HG03060 (cell line): Measurements from ENCODE around the gene GPR35.

Experiments used
- ATAC-seq: cut with Tn5 transposase; IDR thresholded peaks from one replicate; pipeline ENCODE4 v1.9.1; 2021; ENCODE audit warnings: low read depth, moderate number of reproducible peaks; ENCODE audit not compliant: unreplicated experiment

The GPR35 gene

GRCh38 chr2:240637116-240637900 is 12.0 kb downstream of the GPR35 start:
- ATAC-seq: no peak

DNA sequence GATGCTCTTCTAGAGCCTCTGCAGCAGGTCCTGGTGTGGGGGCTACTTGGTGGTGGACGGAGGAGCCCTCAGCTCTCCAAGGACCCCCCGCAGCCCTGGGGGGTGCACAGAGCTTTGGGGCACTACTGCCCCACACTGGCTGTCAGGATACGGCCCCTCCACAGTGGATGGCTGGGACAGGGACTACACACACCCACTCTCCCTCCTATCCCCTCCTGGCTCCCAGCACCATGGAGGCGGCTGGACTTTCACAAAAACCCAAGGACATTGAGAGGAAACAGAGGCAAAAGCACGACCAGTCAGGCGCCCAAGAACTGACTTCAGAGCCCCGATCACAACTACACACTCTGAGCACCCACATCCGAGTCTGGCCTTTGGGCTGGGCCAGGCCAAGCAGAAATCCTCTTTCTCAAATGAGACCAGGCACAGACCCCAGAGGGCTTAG is 12.6 kb downstream of the GPR35 start:
- ATAC-seq: no peak

GRCh38 chr2:240638512-240639160 is 13.4 kb downstream of the GPR35 start:
- no peak for ATAC-seq

GRCh38 chr2:240639566-240639965 is 14.3 kb downstream of the GPR35 start:
- ATAC-seq: no peak

DNA sequence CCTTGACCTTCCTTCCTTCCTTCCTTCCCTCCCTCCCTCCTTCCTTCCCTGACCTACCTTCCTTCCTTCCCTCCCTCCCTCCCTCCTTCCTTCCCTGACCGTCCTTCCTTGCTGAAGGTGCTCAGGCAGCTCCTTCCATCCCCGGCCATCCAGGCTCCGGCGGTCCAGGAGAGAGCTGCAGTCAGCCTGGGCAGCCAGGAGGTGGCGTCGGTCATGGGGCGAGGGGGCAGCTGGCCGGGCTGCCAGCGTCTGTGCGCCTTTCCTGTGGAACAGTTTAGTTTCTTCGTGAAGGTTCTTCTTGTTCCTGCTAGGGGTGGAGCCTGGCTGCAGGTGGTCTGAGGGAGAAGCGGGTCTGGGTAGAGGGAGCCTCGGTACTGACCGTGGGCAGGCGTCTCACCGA is 15.7 kb downstream of the GPR35 start:
- no peak for ATAC-seq

DNA sequence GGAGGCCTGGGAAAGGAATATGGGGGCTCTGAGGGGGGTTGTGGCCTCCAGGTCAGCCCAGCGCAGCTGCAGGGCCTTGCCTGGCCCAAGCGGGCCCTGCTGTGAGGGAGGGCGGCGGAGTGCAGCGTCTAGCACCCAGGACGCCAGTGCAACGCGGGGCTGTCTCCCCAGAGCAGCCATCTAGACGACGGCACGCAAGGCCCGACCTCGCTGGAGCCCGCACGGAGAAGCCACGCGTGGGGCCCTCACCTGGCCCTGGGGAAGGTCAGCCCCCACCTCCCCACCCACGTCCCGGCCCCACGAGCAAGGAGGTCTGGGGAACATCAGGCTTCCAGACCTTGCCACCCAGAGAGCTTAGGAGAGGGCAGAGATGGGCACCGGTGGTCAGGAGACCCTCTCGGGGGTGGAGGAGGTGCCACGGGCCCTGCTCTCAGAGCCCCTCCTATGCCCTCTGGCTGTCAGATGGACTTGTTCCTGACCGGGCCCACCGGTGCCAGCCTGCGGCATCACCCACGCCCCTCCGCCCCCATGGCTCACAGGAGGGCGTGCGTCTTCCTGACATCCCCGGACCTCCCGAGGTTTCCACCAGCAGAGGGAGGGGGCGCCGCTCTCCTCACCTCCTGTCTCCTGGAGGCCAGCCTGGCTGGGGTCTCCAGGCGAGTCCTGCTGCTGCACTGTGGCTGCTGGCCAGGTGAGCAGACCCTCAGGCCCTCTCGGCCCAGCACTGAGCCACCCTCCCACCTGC is 17.0 kb downstream of the GPR35 start:
- no peak for ATAC-seq

DNA sequence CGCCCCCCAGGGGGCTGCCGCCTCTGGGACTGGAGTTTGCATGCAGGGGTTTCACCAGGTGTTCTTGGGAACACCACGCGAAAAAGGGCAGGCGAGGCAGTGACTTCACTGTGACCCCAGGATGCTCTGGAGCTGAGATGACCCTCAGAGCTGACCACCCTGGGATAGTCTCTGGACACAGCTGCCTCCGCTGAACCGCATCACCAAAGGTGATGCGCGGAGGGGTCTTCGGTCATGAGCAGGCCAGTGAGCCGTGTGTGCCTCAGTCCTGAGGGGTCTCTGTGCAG is 17.5 kb downstream of the GPR35 start:
- no peak for ATAC-seq

- ATAC-seq: no peak
Measured at GRCh38 chr2:240643093-240643810, 18.0 kb downstream of the GPR35 start.

DNA sequence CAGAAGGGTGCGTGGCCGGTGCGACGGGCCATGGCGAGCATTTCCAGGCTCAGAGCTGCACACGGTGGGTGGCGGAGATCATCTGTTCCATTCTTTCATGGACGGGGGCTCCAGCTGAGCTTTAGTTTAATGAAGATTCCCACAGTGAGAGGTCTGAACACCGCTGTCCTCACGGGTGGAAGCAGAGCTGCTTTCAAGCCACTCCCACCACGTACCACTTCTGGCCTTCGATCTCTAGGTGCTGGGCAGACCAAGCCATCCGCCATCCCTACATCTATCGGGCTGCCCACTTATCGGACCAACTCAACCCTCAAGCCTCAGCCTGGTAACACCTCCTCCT is 18.5 kb downstream of the GPR35 start:
- no peak for ATAC-seq

DNA sequence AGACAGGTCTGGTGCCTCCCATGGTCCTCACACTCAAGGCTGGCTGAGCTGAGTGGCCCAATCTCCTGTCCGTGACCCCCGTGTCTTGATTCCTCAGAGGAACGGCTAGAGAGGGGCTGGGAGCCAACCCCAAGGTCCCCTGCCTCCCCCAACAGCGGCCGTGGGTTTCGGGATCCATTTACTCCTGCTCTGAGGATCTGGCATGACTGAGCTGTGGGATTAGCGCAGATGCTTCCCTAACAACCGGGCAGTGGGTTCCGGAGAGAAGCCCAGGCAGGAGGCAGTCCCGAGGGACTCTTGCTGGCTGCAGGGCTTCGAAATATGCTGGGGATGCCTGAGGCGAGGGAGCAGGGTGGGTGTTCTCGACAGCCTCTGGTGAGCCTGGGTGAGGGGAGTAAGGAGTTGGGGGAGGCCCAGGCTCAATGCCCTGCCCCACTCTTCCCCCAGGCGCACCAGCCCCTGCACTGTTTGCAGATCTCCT is 18.9 kb downstream of the GPR35 start:
- no peak for ATAC-seq

DNA sequence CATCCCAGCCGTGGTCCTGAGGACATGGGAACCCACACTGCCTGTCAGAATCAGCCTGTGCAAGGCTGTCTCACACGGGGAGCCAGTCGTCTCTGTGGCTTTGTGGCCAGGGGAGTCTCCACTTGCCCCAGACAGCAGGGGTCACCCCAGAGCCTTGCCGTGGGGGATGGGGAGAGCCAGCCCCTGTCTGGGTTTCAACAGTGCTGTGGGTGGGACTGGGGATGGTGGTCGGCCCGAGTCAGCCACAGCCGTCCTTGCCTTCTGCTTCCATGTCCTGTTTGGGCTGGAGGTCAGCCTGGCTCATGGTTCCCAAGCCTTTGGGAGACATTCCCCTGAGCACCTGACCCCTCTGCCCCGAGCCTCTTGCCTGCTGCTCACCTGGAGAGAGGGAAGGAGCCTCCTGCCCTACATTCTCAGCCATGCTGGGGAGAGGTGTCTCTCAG is 19.6 kb downstream of the GPR35 start:
- no peak for ATAC-seq

DNA sequence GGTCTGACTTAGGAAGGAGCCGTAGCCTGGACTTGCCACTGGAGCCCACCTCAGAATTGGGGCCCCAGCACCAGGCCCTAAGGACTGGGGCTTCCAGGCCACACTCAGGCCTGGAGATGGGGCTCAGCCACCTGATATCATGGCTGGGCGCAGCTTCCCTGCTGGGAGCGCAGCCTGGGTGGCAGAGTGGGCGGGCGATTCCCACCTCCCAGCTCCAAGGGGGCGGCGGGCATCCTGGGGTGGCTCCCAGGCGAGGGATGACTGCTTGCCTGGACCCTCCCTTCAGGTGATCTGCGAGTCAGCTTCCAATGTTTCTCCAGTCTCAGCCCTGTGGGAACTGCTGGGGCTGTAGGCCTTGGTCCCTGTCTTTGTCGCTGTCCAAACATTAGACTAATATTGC is 20.1 kb downstream of the GPR35 start:
- ATAC-seq: no peak

DNA sequence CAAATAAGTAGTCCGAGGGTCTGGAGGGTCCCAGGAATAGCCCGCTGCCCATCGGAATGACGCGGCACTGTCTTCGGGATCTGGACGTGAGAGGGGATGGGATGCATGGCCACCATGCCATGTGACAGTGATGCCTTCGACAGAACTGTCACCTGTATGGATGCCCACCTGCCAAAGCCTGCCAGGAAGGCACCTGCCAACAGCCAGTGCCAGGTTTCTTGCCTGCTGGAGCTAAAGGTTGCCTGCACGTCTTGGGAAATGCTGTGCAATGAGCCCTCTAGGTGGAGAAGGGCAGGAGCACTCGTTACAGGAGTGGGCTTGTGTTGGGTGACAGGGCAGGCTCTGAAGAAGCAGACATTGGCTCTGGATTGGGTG is 20.5 kb downstream of the GPR35 start:
- ATAC-seq: no peak

GRCh38 chr2:240646176-240646899 is 21.1 kb downstream of the GPR35 start:
- no peak for ATAC-seq

- no peak for ATAC-seq
Measured at GRCh38 chr2:240646900-240647502, 21.7 kb downstream of the GPR35 start.

DNA sequence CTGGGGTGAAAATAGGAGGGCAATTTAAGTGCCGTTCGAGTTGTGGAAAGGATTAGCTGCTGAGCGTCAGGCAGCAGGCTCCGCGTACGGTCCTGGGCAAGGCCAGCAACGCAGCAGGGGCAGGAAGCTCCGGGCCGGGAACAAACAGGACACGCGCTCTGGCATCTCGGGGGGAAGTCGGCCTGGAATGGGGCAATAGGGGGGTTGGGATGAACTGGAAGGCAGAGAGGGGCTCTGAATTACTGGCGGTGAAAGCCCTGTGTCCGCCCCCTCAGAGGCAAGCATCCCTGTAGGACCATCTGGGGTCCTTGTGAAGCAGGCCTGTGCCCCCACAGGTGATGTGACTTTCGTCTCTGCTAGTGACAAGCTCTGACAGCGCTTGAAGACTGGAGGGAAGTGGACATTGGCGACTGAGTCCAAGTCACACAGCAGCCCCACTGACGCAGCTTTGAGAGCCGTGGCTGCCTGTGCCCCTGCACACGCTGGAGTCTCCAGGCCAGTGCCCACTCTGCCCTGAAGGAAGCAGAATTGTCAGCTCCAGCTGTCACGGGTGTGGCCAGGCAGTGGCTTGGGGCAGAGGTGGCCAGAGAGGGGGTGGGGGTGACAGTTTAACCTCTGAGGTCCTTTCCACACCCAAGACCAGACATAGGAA is 22.3 kb downstream of the GPR35 start:
- no peak for ATAC-seq

GRCh38 chr2:240648155-240648649 is 22.9 kb downstream of the GPR35 start:
- ATAC-seq: no peak

- ATAC-seq: no peak
Measured at GRCh38 chr2:240648650-240649275, 23.5 kb downstream of the GPR35 start.

- no peak for ATAC-seq
Measured at GRCh38 chr2:240649331-240649730, 24.1 kb downstream of the GPR35 start.
